ENCODE data around the gene RAPGEF1. TPM values are rescaled to one million over a fixed set of nuclear protein-coding genes. Genes with fewer than 3 reads are reported as not detected.

RAPGEF1 gene
- total RNA-seq, 1 donor from 2014 or later: 146 TPM

DNA sequence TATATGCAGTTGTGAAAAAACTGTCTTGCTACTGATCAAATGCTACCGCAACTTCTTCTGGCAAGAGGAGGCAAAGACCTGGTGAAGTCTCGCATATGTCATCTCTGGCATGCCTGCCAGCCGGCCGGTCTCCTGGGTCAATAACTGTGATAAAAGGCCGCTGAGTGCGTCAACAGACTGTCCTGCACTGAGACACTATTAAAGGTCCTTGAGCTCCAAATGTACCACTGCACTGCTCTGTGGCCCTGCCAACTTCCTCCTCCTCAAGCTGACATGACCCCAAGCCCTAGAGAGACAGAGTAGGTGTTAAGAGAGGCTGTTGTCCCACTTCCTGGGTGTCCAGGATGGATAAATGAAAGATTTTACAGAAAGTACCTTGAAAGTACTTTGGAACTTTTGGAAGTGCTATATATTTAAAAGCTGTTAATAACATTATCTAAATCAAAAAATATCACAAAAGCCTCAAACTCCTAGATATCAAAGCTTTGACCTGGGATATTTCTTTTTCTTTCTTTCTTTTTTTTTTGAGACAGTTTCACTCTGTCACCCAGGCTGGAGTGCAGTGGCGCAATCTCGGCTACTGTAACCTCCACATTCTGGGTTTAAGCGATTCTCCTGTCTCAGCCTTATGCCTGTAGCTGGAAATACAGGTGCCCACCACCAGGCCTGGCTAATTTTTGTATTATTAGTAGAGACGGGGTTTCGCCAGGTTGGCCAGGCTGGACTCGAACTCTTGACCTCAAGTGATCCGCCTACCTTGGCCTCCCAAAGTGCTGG is 31.5 kb downstream of the RAPGEF1 start:
- peaks cover 95% of the 10 kb centered on the region for H3K4me1 ChIP-seq
- peak overlapping the region; percentile 71 for H3K27ac ChIP-seq
- DNase-seq (peak; percentile 78), ATAC-seq (peak; percentile 86 to 88)
- intact Hi-C loops (cut with DNase I): no loop called here
- H3K9me3 ChIP-seq: no peaks in the 10 kb centered on the region
- no peaks in the 10 kb centered on the region for H3K36me3 ChIP-seq
- H3K27me3 ChIP-seq (ENCODE audit: low read depth): no peaks in the 10 kb centered on the region
- H3K4me3 ChIP-seq: peak overlapping the region; percentile 18
- TF ChIP-seq, protein P1, sequence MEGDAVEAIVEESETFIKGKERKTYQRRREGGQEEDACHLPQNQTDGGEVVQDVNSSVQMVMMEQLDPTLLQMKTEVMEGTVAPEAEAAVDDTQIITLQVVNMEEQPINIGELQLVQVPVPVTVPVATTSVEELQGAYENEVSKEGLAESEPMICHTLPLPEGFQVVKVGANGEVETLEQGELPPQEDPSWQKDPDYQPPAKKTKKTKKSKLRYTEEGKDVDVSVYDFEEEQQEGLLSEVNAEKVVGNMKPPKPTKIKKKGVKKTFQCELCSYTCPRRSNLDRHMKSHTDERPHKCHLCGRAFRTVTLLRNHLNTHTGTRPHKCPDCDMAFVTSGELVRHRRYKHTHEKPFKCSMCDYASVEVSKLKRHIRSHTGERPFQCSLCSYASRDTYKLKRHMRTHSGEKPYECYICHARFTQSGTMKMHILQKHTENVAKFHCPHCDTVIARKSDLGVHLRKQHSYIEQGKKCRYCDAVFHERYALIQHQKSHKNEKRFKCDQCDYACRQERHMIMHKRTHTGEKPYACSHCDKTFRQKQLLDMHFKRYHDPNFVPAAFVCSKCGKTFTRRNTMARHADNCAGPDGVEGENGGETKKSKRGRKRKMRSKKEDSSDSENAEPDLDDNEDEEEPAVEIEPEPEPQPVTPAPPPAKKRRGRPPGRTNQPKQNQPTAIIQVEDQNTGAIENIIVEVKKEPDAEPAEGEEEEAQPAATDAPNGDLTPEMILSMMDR (IDR thresholded peaks at IDR 0.05): no peak

DNA sequence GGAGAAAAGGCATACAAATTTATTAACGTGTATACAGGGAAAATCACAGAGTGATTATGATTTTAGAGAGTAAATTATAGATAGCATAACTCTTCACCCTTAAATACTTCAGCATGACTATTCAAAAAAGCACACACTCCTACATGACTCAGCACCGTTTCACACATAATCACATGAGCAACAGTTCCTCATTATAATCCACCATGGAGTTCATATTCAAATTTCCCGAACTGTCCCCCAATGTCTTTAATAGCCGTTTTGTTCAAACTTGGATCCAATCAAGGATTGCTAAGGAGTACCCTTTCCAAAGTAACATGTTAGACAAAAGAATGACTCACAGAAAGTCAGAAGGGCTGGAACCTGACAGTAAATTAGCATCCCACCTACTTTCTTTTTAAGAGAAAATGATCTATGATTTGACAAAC is 32.1 kb downstream of the RAPGEF1 start:
- H3K4me1 ChIP-seq: peaks cover 96% of the 10 kb centered on the region
- TF ChIP-seq, protein P1 (IDR thresholded peaks at IDR 0.05): no peak
- H3K27me3 ChIP-seq (ENCODE audit: low read depth): no peaks in the 10 kb centered on the region
- H3K9me3 ChIP-seq: no peaks in the 10 kb centered on the region
- DNase-seq (no peak), ATAC-seq (peak; percentile 69 to 70)
- peak overlapping the region; percentile 18 for H3K4me3 ChIP-seq
- H3K27ac ChIP-seq: peak overlapping the region; percentile 71
- no peaks in the 10 kb centered on the region for H3K36me3 ChIP-seq
- intact Hi-C loops (cut with DNase I): no loop called here

DNA sequence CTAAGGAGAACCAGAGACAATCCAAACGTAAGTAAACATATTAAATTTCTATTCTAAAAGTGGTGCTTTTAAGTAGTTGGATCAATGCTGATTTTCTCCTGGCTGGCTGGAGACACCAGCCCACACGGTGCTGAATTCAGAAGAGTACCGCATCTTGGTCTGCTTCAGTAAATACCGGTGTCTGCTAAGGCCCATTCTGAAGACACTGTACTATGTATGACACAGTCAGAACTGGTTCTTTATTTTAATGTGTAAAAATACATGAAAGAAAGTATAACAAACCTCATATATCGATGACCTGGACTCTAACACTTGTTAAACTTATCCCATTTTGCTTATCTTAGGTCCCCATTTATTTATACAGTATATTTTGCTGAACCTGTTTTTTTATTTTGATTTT is 32.8 kb downstream of the RAPGEF1 start:
- TF ChIP-seq, protein P1 (IDR thresholded peaks at IDR 0.05): no peak
- Histone ChIP-seq H3K36me3 (no peaks in the 10 kb centered on the region), H3K27ac (peak overlapping the region; percentile 71), H3K9me3 (no peaks in the 10 kb centered on the region), H3K27me3 (ENCODE audit: low read depth) (no peaks in the 10 kb centered on the region), H3K4me3 (peak overlapping the region; percentile 18), H3K4me1 (peaks cover 98% of the 10 kb centered on the region)
- intact Hi-C loops (cut with DNase I): no loop called here
- DNase-seq (no peak), ATAC-seq (no peak)

DNA sequence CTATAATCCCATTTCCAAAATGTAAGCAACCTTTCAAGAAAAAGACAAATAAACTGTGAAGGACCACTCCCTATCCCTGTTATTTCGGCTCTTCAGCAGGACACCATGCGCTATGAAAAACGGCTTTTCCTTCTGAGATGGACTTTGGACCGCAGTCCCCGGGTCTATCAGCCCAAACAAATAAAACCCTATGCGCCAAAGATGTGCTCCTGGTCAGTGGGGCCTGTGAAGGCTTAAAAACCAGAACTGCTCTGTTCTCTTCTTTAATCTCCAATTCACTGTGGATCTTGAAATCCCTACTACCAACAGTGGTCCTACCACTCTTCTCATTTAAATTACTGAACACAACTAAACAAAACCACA is 33.3 kb downstream of the RAPGEF1 start:
- no peaks in the 10 kb centered on the region for H3K27me3 ChIP-seq (ENCODE audit: low read depth)
- H3K36me3 ChIP-seq: no peaks in the 10 kb centered on the region
- TF ChIP-seq, protein P1 (IDR thresholded peaks at IDR 0.05): no peak
- intact Hi-C loops (cut with DNase I): no loop called here
- peaks cover 98% of the 10 kb centered on the region for H3K4me1 ChIP-seq
- ATAC-seq: no peak
- no peaks in the 10 kb centered on the region for H3K9me3 ChIP-seq
- DNase-seq: no peak
- no peak overlapping the region for H3K4me3 ChIP-seq
- H3K27ac ChIP-seq: peak overlapping the region; percentile 71

DNA sequence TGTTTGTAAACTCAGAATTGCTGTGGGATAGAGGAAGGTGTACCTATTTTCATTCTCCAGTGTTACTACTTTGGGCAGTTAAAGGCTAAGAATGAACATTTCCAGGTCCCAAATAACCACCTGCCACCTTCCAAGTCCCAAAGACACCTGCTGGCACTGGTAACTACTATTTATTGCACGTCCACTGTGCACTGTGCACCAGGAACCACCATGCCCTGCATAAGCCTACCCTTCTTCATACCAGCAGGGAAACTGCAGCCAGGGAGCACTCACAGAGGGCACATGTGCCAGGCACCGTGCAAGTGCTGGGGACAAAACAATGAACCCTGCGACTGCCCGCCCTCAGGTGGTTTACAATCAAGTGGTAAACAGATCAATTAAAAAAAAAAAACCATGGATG is 34.9 kb downstream of the RAPGEF1 start:
- intact Hi-C loops (cut with DNase I): no loop called here
- H3K4me3 ChIP-seq: no peak overlapping the region
- H3K36me3 ChIP-seq: no peaks in the 10 kb centered on the region
- H3K27ac ChIP-seq: peak overlapping the region; percentile 46
- DNase-seq (no peak), ATAC-seq (no peak)
- H3K4me1 ChIP-seq: peaks cover 99% of the 10 kb centered on the region
- H3K9me3 ChIP-seq: no peaks in the 10 kb centered on the region
- no peaks in the 10 kb centered on the region for H3K27me3 ChIP-seq (ENCODE audit: low read depth)
- TF ChIP-seq, protein P1 (IDR thresholded peaks at IDR 0.05): no peak
